Measurements from ENCODE around the gene MAPK6. TPM values are rescaled to one million over a fixed set of nuclear protein-coding genes. Genes with fewer than 3 reads are reported as not detected.
"Not testable (repeated sequence)": the region's sequence is repeated elsewhere in the genome, so short reads cannot be mapped to it uniquely, and the experiment has no call there.

MAPK6 gene
- total RNA-seq, 2 donors from 2014 or later = 68.8 to 75.5 TPM

DNA sequence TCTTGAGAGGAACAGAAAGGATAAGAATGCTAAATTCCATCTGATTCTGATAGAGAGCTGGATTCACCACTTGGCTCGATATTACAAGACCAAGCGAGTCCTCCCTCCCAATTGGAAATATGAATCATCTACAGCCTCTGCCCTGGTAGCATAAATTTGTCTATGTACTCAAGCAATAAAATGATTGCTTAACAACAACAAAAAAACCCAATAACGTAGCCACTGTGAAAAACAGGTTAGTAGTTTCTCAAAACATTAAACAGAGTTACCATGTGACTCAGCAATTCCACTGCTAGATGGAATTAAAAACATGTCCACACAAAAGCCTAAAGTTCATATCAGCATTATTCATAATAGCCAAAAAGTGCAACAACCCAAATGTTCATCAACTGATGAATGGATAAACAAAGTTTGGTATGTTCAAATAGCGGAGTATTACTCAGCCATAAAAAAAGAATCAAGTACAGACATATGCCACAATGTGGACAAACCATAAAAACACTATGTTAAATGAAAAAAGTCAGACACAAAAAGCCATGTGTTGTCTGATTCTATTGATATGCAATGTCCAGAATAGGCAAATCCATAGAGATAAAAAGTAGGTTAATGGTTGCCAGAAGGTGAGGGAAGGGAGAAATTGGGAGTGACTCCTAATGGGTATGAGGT lies 76.7 kb downstream of the MAPK6 start:
- intact Hi-C loops (cut with DNase I, micrococcal nuclease) = no loop called here
- ATAC-seq = peak; percentile 74
- DNase-seq = no peak

DNA sequence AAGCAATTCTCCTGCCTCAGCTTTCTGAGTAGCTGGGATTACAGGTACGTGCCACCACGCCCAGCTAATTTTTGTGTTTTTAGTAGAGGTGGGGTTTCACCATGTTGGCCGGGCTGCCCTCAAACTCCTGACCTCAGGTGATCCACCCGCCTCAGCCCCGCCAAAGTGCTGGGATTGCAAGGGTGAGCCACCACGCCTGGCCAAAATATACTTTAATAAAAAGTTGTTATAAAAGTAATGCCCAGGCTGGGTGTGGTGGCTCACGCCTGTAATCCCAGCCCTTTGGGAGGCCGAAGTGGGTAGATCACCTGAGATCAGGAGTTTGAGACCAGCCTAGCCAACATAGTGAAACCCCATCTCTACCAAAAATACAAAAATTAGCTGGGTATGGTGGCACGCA lies 77.5 kb downstream of the MAPK6 start:
- DNase-seq; intact Hi-C loops (cut with DNase I, micrococcal nuclease): not testable (repeated sequence)
- peak; percentile 22 for ATAC-seq

DNA sequence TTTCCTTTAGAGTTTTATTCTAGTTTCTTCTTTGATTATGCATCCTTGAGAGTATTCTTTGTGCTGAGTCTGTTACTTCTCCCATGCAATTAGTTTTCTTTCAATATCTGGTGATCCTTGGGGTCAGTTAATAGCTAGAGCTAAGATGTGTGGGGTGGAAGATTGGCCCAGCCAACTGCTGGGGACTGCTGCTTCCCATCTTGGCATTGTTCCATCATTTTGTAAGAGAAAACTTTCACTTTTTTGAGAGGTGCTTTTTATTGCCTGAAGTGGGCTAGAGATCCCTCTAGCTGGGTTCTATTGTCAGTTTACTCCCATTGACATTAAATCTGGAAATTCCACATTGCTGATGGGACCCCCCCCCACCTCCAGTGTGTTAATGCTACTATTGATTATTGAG lies 78.2 kb downstream of the MAPK6 start:
- no peak for ATAC-seq
- intact Hi-C loops (cut with DNase I, micrococcal nuclease) = no loop called here
- DNase-seq = no peak

DNA sequence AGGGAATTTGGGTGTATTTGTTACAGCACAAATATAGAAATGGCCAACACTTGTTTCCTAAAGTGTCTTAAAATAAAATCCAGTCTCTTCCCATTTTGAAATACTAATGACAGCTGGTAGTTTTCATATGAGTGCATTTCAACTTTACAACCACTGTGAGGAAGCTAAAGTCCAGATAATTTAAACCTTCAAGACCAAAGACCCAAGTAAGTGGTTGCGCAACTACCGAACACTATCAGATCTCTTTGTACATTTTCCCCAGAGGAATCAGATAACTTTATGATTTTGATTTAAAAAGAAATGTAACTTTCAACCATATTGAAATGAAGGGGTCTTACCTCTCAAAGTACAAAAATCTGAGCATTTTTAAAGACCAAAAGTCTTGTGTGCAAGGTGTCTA lies 79.3 kb downstream of the MAPK6 start:
- peak; percentile 25 for ATAC-seq
- intact Hi-C loops (cut with DNase I, micrococcal nuclease) = no loop called here

DNA sequence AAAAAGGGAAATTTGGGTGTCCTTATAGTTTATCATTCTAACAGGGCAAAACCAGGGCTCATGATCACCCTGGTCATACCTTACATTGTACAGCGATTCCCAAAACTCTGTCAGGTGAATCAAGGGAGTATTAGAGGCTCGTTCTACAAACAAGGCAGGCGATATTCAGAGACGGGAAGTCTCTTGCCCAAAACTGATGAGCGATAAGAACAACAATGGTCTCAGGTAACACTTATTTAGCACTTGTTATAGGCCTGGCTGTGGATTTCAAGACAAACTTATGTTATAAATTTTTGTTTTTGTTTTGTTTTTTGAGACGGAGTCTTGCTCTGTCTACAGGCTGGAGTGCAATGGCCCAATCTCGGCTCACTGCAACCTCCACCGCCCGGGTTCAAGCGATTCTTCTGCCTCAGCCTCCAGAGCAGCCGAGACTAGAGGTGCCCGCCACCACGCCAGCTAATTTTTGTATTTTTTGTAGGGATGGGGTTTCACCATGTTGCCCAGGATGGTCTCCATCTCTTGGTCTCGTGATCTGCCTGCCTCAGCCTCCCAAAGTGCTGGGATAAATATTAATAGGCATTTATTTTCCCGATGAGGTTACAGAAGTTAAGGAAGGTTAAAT lies 80.7 kb downstream of the MAPK6 start:
- ATAC-seq (no peak), DNase-seq (no peak)
- intact Hi-C loops (cut with DNase I, micrococcal nuclease) = no loop called here

More for the DNA sequence above, 79.3 kb downstream of the MAPK6 start:
- no peak for DNase-seq

DNA sequence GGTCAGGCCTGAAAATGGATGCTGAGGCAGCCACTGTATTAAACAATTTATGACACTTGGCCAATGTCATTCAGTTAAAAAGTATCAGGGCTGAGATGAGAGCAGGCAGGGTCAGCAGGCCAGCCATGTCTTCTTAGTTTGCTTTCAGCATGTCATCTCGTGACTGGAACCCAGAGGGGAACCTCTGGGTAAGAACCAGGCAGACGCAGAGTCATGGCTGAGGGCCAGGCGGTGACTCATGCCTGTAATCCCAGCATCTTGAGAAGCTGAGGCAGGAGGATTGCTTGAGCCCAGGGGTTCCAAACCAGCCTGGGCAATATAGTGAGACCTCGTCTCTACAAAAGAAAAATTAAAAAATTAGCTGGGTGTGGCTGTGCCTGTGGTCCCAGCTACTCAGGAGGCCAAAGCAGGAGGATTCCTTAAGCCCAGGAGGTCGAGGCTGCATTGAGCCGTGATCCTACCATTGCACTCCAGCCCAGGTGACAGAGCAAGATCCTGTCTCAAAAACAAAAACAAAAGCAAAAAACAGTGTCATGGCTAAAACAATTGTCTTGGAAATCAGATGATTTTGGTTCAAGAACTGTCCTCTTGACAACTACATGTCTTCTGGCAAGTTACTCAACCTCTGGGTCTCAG lies 81.9 kb downstream of the MAPK6 start:
- intact Hi-C loops (cut with DNase I, micrococcal nuclease) = no loop called here
- ATAC-seq (peak; percentile 18), DNase-seq (peak; percentile 69 to 78)

DNA sequence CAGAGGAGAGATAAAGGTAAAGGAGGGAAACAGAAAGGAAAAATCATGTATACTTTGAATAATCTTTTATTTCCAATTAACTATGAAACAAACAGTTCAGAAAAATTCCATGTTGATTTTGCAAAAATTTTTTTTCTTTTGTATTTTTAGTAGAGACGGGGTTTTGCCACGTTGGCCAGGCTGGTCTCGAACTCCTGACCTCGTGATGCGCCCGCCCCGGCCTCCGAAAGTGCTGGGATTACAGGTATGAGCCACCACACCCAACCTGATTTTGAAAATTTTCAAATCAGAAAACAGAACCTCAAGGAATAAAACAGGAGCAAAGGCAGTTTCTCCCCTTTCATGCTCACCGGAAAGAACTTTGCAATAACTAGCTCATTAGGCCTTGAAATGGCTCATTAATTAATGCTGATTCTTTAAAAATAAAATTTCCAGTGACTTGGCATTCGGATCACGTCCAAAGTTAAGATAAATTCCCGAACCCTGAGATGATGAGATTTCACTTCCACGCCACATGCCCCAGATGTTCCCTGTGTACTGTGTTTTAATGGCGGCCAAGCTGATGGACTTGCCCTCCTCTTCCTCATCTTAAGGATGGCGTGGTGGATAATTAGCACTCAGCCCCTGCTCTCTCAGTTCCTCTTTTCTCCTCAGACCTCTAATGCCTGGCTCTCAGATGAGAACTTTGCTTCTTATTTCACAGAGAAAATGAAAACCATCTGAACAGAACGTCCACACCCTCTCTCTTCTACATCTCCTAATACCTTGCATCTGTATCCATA lies 82.7 kb downstream of the MAPK6 start:
- no peak for ATAC-seq
- intact Hi-C loops (cut with DNase I, micrococcal nuclease) = no loop called here
- DNase-seq = no peak

DNA sequence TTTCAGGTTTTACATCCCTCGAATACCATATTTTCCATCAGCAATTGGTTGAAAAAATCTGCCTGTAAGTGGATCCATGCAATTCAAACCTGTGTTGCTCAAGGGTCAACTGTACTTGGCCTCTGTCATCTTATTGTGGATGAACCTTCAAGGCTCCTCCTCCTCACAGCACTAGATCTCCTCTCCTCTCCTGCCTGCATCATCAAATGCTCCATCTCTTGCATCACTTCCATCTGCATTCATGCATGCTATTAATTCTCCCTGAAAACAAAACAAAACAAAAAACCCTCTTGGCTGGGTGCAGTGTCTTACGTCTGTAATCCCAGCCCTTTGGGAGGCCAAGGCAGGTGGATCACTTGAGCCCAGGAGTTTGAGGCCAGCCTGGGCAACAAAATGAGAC lies 83.4 kb downstream of the MAPK6 start:
- no peak for ATAC-seq
- intact Hi-C loops (cut with DNase I, micrococcal nuclease) = no loop called here
- no peak for DNase-seq

DNA sequence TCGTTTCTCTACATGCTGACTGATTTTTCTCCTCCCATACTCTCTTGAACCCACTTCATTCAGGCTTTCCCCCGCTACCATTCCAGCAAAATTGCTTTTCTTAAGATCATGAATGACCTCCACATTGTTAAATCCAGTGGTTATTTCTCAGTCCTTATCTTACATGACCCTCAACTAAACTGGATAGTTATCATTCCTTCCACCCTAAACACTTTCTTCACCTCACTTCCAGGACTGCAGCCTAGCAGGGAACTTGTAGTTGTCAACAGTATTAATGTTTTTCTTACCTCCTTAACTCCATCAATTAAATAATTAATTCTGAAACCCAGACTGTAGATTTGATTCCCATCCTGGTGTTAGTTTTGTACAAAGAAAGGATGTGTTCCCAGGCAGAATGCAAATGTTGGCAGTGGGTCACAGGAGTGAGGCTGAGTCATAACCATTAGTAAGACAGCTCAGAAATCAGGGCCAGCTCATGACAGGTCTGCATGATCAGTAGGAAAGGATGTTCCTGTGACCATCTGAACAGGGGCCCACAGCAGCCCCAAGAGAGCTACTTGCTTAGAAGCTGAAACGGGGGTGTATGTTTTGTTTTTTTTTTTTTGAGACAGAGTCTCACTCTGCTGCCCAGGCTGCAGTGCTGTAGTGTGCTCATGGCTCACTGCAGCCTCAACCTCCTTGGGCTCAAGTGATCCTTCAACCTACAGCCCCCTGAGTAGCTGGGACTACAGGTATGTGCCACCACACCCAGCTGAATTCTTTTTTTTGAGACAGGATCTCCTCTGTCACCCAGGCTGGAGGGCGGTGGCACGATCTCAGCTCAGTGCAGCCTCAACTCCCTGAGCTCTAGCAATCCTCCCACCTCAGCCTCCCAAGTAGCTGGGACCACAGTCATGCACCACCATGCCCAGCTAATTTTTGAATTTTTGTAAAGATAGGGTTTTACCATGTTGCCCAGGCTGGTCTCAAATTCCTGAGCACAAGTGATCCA lies 84.5 kb downstream of the MAPK6 start:
- intact Hi-C loops (cut with DNase I, micrococcal nuclease) = no loop called here
- DNase-seq = peak in 1 of 2 donors; percentile 60
- no peak for ATAC-seq

DNA sequence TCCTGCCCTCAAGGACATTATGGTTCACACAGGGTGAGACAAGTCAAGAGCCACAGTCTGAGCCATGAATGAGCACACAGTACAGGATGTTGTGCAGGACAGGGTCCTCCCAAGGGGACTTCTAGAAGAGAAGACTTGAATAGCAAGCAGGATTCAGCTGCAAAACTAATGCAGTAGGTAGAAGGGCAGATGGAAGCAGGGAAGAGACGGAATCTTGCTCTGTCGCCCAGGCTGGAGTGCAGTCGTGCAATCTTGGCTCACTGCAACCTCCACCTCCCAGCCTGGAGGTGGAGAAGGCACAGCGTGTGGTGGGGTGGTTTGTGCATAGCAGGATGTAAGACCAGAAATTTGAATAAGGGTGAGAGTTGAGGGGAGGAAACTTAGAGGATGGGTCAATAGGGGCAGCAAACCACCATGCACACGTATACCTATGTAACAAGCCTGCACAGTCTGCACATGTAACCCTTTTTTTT lies 85.5 kb downstream of the MAPK6 start:
- DNase-seq (no peak), ATAC-seq (no peak)
- intact Hi-C loops (cut with DNase I, micrococcal nuclease) = no loop called here

DNA sequence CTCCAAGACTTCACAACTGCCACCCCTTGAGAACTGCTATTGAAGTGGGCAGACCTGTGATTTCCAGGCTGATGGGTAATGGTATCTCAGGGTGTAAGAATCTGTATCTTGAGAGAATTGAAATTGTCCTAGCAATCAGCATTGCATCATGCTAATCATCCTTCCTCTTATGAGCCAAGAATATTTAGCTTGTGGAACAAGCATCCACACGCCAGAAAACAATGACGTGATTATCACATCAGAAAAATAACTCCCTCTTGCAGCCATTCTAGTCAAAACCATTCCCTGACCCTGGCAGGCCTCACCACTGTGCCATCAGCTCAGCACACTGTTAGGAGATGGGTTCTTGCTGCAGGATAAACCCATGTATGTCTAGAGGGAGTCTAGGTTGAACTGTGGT lies 86.8 kb downstream of the MAPK6 start:
- ATAC-seq (no peak), DNase-seq (no peak)
- intact Hi-C loops (cut with DNase I, micrococcal nuclease) = no loop called here

DNA sequence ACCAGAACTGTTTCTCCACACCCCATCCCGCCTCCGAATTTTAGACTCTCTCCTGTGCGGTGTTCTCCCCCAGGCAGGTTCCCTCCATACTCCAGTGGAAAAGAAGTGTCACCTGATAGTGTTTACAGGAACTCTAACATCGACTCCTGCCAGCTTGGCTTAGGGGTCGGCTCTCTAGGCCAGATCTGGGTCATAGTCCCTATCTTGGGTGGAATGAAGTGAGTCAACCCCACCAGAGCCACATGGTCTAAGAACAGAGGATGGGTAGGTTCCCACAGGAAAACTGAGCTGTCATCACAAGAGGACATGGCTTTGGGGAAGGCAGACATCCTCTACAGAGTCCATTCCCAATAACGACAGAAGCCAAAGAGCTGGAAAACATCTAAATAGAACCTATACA lies 87.6 kb downstream of the MAPK6 start:
- no peak for ATAC-seq
- DNase-seq = no peak
- intact Hi-C loops (cut with DNase I, micrococcal nuclease) = no loop called here

DNA sequence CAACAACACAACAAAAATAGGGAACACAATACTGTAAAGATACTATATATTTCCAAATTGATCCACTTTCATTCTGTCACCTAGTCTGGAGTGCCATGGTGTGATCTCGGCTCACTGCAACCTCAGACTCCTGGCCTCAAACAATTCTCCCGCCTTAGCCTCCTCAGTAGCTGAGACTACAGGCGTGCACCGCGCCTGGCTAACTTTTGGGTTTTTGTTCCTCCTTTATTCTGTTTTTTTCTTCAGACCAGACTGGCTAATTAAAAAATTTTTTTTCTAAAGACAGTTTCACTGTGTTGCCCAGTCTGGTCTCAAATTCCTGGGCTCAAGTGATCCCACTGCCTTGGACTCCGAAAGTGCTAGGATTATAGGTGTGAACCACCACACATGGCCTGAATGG lies 88.2 kb downstream of the MAPK6 start:
- no peak for ATAC-seq
- no peak for DNase-seq
- intact Hi-C loops (cut with DNase I, micrococcal nuclease) = no loop called here

DNA sequence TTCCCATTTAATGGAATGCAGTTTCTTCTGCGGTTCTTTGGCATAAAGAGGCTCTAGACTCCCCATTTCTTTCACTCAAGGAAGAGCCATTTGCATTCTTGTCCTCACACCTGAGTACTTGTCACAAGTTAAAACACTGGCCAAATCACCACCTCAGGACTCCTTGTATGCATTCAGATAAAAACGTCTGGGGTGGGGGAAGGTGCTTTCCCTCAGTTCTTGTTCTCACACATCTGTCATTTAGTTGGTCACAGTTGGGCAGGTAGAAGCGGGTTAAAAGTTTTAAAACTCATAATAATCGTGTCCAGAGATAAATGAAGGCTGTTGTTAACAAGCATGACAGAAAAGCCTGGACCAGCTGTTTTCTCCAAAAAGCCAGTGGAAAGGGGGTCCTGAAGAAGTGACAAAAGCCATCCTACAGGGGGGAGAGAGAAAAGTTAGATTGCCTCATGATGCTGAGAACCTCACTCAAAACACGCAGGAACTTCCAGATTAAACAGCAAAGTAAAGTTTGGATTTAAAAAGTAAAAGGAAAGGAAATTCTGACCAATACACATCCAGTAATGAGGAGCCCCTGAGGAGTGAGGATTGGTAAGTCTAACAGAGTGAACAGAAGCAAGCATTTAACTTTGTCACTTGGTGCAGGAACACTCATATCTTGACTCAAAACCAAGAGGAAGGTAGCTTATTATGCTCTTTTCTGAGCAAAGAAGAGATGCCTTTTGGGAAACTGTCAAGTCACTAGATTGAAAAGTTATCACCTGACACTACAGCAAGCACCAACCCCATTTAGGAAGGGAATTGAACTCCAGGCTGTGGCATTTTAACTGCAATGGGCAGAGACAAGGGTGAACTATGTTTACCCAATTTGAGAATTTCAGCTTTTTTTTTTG lies 90.8 kb downstream of the MAPK6 start:
- DNase-seq (no peak), ATAC-seq (no peak)
- intact Hi-C loops (cut with DNase I, micrococcal nuclease) = no loop called here

DNA sequence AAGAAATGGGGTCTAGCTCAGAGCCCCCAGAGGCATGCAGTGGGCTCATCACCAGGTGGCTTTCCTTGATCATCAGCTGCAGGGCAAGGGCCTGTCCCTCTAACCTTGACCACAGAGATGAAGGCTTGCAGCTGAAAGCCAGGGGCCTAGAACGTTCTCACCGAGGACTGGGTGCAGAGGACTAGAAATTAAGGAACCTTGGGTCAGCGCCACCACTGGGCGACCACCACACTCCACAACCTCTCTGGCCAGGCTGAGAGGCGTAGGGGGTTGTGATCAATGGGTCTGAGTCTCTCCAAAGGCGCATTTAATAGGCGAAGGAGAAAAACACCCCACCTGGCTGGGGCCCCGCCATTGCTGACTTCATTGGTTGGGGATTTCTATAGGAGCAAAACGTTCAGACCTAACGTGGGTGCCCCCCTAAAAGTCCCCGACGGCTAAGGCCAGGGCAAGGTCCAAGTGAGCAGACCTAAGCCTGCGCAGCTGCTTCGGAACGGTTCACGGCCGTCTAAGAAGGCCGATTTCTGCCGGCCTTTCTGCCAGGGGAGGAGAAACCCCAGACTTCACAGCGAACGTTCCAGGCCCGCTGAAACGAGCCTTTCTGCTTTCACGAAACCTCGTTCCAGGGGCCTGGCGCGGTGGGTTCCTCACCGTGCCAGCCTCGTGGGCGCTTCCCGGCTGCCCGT lies 92.6 kb downstream of the MAPK6 start:
- intact Hi-C loops (cut with DNase I, micrococcal nuclease) = no loop called here
- ATAC-seq = no peak
- DNase-seq = no peak

DNA sequence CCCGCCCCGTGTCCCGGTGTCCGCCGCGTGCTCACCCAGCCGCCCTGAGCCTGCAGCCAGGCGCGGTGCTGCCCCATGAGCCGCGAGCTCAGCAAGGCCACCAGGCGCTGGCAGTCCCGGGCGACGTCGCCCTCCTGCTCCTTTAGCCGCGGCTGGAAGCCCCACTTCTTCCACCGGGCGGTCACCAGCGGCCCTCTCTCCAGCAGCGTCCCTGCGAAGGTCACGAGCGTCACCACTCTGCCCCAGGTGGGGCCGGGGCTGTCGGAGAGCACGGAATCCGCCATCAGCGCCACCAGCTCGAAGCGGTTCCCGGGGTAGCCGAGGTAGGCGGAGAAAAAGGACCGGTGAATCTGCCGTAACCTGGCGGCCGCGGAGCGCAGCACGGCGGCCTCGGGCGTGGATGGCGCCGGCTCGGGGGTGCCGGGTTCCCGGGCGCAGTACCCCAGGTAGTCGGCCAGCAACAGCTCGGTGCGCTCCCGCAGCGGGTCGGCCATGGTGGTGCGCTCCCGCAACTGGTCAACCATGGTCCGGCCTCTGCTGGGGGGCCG lies 93.3 kb downstream of the MAPK6 start:
- intact Hi-C loops (cut with DNase I, micrococcal nuclease) = no loop called here
- DNase-seq = peak in 1 of 2 donors; percentile 57
- ATAC-seq = peak; percentile 72

DNA sequence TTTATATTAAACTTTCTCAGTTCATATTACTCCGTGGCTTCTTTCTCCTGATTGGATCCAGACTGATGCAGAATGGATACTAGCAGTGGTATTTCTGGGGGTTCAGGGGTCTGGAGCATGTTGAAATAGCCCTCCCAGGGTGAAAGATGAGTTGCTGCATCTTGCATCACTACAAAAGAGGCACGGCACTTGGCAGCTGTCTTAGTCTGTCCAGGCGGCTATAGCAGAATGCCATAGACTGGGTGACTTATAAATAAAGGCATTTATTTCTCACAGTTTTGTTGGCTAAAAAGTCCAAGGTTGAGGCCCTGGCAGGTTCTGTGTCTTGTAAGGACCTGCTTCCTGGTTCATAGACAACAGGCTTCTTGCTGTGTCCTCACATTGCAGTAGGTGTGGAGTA lies 94.2 kb downstream of the MAPK6 start:
- ATAC-seq (no peak), DNase-seq (no peak)
- intact Hi-C loops (cut with DNase I, micrococcal nuclease) = no loop called here
